Activated CD4-positive, alpha-beta T cell treated with anti-CD3 and anti-CD28 coated beads for 48 hours (primary cell): ENCODE measurements around the gene STRA6.

Experiments
- DNase-seq: peaks from one replicate; pipeline ENCODE4 v3.0.0-alpha.2; 2020

The STRA6 gene

DNA sequence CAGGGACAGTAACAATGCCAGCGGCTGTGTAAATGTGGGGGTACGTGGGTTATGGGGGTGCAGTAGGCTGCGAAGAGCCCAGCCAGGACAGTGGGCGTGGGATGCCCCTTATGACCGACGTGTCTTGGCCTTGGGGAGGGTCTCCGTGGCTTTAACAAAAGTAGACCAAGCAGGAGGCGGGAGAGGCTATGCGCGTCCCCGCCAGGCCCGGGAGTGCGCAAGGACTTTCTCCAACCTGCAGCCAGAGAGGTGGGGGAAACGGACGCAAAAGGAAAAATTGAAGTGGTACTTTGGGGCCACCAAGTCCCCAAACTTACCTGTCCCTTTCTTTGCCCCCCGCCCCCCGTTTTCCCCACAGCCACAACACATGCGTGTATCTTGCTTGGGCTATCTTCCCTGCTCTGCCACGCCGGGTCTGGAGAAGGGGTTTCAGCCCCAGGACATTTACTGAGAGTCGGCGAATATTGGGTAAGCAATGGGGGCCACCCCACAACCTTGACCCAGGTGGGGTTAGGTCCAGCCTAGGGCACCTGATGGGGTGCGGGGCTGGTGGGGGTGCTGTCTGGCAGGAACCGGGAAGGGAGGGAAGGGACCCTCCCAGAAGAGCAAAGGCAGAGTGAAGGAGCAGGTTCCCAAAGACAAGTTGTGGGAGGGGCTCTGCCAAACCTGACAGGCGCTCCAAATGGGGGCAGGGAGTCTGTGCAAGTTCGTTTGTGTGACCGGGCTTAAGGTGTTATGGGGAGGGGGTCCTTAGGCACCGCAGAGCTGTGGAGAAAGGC, 71.5 kb downstream of the STRA6 start:
- DNase-seq = no peak

DNA sequence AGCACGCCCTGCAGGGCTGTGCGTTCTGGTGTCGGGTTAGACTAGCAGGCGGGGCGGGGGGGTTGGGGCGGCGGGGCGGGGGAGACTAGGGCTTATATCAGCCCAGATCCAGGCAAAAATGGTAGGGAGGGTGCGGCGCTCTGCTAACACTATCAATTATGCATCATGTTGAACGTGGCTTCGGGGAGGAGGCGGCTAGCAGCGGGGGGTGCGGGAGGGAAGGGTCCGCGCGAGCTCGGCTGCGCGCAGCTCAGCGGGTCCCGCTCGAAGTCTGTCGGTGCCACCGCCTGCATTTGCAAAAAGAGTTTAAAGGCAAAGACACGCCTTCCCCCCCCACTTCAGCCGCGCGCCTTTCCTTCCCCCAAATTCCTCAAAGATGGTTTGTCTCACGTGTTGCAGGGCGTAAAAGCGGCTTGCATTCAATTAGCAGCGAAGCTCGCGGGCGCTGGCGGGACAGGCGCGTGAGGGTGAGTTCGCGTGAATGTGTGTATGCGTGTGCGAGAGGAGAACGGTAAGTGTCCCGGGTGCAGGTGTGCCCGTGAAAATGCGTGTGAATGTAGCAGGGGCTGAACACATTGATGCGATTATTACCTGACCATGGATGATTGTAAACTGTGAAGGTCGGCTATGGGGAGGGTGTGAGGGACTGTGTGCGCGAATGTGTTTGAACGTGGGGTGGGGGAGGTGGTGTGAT, 72.3 kb downstream of the STRA6 start, which contains the start of gene ISLR2:
Gene ISLR2 (plus strand): TSS at position 432 of the 694 bp plus-strand sequence. CDS start 2,169 bp downstream, outside the sequence.
- no peak for DNase-seq

DNA sequence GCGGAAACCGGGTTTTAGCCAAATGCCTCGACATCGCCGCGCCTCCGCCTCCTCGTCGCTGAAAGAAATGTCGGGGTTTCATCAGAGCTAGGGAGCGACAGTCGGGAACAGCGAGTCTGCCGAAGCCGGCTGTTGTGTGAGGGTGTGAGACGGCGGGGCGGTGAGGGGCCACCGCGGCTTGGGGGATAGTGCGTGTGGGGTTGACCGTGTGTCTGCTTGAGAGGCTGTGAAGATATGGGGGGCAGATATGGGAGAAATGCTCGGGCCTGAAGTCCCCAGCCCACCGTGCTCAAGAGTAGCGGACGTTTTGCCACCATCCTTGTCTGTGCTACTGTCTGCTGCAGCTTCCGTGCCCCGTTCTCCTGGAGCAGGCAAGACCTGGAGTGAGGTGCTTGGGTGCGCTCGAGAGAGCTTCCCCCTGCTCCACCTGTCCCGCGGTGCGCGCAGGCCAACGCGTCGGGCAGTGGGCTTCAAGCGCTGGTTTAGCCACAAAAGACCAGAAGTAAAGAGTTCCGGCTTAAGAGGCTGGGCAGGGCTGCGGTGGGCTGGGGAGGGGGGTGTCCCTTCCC, 72.9 kb downstream of the STRA6 start:
- DNase-seq = no peak
